GM19328 (cell line): Measurements from ENCODE around the gene TPP1.
A peak's percentile ranks its signal among the peaks of the same experiment; 100 is the strongest.

ENCODE experiments used
- ATAC-seq: cut with Tn5 transposase; IDR thresholded peaks from one replicate; pipeline ENCODE4 v1.9.1; 2021; ENCODE audit warnings: mild to moderate bottlenecking, moderate library complexity; ENCODE audit not compliant: unreplicated experiment

The TPP1 gene

GRCh38 chr11:6612213-6613041, 6.8 kb downstream of the TPP1 start, which contains the start of gene TAF10:
Gene TAF10, minus strand, starts transcription at chr11:6612216. Its CDS starts 27 bp downstream, at chr11:6612189.
- ATAC-seq = peak; percentile 87

DNA sequence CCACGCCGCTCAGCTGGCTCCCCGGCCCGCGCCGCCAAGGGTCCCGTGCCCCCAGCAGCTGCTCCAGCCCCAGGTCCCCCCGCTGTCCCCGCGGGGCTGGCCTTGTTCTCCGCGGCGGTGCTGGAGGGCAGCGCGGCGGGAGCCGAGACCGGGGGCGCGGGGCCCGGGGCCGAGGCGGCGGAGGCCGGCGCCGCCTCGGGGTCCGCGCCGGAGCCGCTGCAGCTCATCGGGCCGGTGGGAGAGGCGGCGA, 7.3 kb downstream of the TPP1 start:
- ATAC-seq = peak; percentile 11

DNA sequence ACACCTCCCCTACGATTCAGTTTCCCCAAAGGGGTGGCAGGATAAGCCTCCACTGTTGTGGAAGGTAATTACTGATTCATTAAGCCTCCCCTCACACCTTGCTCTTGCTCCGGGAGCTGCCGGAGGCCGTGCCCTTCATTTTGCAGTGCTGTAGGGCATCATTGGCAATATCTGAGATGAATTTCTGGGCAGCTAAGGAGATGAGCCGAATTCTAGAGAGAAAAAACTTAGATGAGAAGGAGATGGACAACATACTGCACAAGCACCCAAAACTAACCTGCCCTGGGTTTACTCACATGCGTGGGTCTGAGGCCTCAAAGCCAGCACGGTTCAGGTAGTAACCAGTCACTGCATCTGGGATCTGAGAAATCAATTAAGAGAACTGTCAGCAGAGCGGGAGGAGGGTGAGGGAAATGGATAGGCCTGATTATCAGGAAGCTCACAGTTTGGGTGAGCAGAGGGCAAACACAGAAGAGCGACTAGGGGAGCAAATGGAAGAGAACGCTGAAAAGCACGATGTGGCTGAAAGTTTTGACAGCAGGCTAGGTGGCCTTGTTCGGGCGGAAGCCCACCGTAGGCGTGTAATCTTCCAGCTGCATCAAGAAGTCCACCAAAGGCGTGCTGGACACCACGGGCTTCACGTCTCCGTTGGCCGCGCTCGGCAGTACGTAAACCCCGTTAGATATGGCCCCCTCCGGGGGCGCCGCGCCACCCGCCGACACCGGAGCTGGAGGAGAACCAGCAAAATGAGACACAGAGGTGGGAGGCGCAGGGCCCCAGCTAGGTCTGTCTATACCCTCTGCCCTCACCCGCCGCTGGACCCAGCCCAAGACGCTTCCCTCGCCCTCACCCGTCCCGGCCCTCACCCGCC, 7.9 kb downstream of the TPP1 start:
- ATAC-seq = no peak

- no peak for ATAC-seq
Observed at GRCh38 chr11:6610591-6610990, 8.6 kb downstream of the TPP1 start.

DNA sequence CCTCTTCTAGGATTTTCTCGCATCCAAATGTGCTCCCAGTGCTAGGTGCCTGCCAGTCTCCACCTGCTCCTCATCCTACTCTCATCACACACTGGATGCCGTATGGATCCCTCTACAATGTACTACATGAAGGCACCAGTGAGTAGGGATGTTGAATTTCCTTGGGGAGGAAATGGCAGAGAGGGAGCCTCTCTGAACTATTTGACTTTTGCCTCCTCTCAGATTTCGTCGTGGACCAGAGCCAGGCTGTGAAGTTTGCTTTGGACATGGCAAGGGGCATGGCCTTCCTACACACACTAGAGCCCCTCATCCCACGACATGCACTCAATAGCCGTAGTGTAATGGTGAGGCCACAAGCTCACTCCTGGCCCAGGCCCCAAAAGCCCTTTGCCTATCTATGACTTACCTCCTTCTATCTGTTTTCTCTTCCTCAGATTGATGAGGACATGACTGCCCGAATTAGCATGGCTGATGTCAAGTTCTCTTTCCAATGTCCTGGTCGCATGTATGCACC, 9.7 kb downstream of the TPP1 start:
- ATAC-seq = no peak

DNA sequence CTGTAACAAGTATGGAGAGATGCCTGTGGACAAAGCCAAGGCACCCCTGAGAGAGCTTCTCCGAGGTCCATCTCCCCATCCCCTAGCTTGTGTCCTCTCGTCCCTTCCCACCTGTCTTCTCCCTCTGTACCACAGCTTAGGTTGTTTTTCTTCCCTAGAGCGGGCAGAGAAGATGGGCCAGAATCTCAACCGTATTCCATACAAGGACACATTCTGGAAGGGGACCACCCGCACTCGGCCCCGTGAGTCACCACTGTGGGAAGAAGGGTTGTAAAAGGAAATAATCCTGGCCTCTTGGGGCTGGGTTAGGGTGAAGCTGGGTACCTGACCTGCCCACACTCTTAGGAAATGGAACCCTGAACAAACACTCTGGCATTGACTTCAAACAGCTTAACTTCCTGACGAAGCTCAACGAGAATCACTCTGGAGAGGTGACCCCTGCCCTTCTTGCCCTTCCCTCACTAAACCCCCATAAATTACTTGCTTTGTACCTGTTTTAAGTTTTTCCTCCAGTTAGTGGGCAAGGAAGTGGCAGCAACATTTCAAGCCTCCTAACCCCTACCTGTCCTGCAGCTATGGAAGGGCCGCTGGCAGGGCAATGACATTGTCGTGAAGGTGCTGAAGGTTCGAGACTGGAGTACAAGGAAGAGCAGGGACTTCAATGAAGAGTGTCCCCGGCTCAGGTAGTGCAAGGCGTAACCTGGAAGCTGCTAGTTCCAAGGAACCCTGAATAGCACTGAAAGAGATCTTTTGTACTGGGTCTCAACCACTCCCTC, 10.3 kb downstream of the TPP1 start:
- no peak for ATAC-seq

- no peak for ATAC-seq
Observed at GRCh38 chr11:6608011-6608410, 11.2 kb downstream of the TPP1 start.

- no peak for ATAC-seq
Observed at GRCh38 chr11:6607190-6607795, 11.9 kb downstream of the TPP1 start.

GRCh38 chr11:6606471-6607189, 12.6 kb downstream of the TPP1 start:
- no peak for ATAC-seq

- no peak for ATAC-seq
Observed at GRCh38 chr11:6604790-6605189, 14.4 kb downstream of the TPP1 start.

DNA sequence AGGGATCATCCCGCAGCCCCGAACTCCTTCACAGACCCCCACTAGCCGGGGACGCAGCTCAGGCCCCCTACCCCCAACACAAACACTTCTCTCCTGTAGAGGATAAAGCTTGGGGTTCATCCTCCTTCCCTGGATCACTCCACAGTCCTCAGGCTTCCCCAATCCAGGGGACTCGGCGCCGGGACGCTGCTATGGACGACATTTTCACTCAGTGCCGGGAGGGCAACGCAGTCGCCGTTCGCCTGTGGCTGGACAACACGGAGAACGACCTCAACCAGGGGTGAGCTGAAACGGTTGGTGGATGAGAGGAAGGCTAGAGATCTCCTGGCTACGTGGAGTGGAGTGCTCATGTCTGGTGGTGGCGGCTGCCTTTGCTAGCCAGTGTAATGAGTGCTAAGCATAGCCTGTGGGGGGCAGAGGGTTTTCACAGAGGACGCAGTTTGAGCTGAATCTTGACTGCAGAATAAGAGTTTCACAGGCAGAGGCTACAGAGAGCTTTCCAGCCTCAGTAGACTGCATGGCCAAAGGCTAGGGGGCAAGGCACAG, 15.1 kb downstream of the TPP1 start:
- no peak for ATAC-seq

GRCh38 chr11:6603287-6604080, 15.7 kb downstream of the TPP1 start, which contains the start of the genes ILK and RRP8:
Gene ILK, plus strand, starts transcription at chr11:6603774. Its CDS starts 498 bp downstream, at chr11:6604272.
Gene RRP8, minus strand, starts transcription at chr11:6603616. Its CDS starts 114 bp downstream, at chr11:6603502.
- ATAC-seq = peak; percentile 73

- ATAC-seq = no peak
Observed at GRCh38 chr11:6602096-6602940, 16.9 kb downstream of the TPP1 start.

DNA sequence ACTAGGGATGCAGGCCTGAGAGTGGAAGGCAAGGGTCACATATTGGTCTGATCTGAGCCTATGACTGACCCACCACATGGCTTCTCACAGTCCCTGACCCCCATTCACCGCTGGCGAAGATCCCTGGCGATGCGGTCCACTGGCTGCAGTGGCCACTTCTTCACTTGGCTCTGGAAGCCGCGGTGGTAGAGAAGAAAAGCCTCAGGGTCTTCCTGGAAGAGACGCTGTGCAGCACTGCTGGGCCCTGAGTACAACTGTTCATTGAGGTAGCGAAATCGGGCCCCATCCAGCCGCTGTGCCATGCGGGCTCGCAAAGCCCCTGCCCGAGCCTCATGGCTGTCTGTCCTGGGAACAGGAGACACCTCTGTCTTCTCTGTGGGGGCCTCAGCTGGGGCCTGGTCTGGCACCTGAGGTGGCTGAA, 18.2 kb downstream of the TPP1 start:
- ATAC-seq = no peak

- no peak for ATAC-seq
Observed at GRCh38 chr11:6599881-6600390, 19.3 kb downstream of the TPP1 start.

GRCh38 chr11:6599449-6599848, 19.8 kb downstream of the TPP1 start:
- ATAC-seq = no peak

DNA sequence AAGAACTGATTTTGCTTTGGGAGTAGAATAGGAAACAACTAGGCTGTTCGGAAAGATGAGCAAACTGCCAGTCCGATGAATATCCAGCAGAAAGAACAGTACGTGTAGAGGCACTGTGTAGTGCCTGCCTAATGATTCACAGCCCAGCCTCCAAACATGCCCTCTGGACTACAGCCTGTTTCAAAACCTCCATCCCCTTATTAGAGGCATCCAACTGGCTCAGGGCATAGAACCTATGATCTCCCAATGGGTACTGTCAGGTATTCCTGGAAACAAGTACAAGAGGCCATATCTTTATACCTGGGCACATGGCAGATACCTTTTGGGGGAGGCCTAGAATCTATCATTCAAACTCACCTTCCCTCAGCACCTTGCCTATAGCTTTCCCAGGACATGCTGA, 20.7 kb downstream of the TPP1 start:
- ATAC-seq = no peak
